Mucosa of stomach (tissue), 1 donor: ENCODE data around the gene PALLD.

ENCODE experiments used
- H3K27me3 ChIP-seq: one replicate; pipeline ENCODE4 v1.7.0; 2013; ENCODE audit warnings: mild to moderate bottlenecking, low read length; ENCODE audit not compliant: control insufficient read depth, insufficient read depth
- H3K36me3 ChIP-seq: one replicate; pipeline ENCODE4 v1.7.0; 2013; ENCODE audit warnings: low read length; ENCODE audit not compliant: control insufficient read depth, insufficient read depth
- H3K4me1 ChIP-seq: one replicate; pipeline ENCODE4 v1.7.0; 2013; ENCODE audit warnings: mild to moderate bottlenecking, low read length; ENCODE audit not compliant: control insufficient read depth, insufficient read depth
- H3K4me3 ChIP-seq: one replicate; pipeline ENCODE4 v1.7.0; 2013; ENCODE audit warnings: low read length
- H3K9ac ChIP-seq: one replicate; pipeline ENCODE4 v1.7.0; 2013; ENCODE audit warnings: mild to moderate bottlenecking, low read length, moderate library complexity
- H3K9me3 ChIP-seq: one replicate; pipeline ENCODE4 v1.7.0; 2013; ENCODE audit warnings: mild to moderate bottlenecking, low read length, moderate library complexity; ENCODE audit not compliant: control insufficient read depth
- donor health status: Pancreatic carcinoma.

The PALLD gene

GRCh38 chr4:168769837-168770236 is 273.0 kb downstream of the PALLD start:
- H3K4me1 ChIP-seq: peaks cover 67% of the 10 kb centered on the region
- no peaks in the 10 kb centered on the region for H3K9me3 ChIP-seq
- no peaks in the 10 kb centered on the region for H3K27me3 ChIP-seq
- H3K9ac ChIP-seq: no peak overlapping the region
- no peak overlapping the region for H3K4me3 ChIP-seq
- H3K36me3 ChIP-seq: no peaks in the 10 kb centered on the region

DNA sequence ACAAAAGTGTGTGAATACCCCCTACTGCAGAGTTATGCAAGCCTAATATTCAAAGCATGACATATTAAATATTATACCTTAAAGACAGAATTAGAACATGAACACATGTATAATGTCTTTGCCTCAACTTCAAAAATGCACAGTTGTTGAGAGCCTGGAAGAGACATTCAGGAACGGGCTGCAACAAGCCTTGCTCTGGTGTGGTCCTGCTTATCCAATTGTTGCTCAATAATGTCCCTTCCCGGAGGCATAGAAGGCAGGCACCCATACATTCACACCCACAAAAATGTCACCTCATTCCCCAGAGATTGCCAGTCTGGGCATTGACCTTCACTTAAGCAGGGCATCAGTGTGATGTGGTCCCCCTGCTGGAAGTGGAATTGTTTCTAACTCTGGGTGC is 274.4 kb downstream of the PALLD start:
- H3K9me3 ChIP-seq: no peaks in the 10 kb centered on the region

DNA sequence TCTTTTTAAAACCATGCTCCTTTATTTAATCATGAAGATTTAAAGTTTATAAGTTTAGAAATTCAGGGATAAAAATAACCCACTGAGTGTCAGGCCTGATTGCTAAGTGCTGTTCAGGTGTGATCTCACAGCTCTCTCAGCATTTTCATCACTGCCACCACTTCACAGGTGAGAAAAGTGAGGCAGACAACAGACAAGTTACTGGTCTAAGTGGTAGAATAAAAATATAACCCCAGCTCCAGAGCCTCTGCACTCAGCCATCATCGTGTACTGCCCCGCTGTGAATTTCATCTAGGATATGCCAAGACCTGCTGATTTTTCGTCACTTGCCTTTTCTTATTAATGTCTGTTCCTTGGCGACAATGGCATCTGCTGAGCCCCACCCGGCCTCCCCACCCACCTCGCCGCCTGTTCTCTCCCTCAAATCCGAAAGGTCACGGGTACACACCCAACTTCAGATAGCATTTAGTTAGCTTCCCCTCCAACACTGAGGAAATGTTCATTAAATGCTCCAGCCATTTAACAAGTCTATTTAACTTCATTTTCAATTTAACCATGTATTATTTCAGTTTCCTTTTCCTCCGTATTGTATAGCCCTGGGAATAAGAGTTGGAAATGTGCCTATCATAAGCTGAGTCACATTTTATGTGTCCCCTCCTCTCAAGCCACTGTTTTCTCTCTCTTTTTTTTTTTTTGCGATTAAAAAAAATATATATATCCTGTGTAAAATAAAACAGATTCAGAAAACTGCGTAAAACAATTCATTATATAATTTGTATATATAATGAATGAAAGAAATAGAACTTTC is 276.7 kb downstream of the PALLD start:
- no peaks in the 10 kb centered on the region for H3K36me3 ChIP-seq
- no peaks in the 10 kb centered on the region for H3K27me3 ChIP-seq
- H3K4me3 ChIP-seq: no peak overlapping the region
- H3K9me3 ChIP-seq: no peaks in the 10 kb centered on the region
- peaks cover 46% of the 10 kb centered on the region for H3K4me1 ChIP-seq
- H3K9ac ChIP-seq: peak overlapping the region; percentile 4

More for the DNA sequence above, 274.4 kb downstream of the PALLD start:
- H3K9ac ChIP-seq: no peak overlapping the region
- no peaks in the 10 kb centered on the region for H3K36me3 ChIP-seq
- H3K27me3 ChIP-seq: no peaks in the 10 kb centered on the region
- no peak overlapping the region for H3K4me3 ChIP-seq
- H3K4me1 ChIP-seq: peaks cover 54% of the 10 kb centered on the region

- Histone ChIP-seq H3K9me3 (no peaks in the 10 kb centered on the region), H3K4me1 (peaks cover 33% of the 10 kb centered on the region), H3K4me3 (no peak overlapping the region), H3K27me3 (no peaks in the 10 kb centered on the region), H3K9ac (no peak overlapping the region), H3K36me3 (no peaks in the 10 kb centered on the region)
Observed at GRCh38 chr4:168776382-168776781, 279.5 kb downstream of the PALLD start.

DNA sequence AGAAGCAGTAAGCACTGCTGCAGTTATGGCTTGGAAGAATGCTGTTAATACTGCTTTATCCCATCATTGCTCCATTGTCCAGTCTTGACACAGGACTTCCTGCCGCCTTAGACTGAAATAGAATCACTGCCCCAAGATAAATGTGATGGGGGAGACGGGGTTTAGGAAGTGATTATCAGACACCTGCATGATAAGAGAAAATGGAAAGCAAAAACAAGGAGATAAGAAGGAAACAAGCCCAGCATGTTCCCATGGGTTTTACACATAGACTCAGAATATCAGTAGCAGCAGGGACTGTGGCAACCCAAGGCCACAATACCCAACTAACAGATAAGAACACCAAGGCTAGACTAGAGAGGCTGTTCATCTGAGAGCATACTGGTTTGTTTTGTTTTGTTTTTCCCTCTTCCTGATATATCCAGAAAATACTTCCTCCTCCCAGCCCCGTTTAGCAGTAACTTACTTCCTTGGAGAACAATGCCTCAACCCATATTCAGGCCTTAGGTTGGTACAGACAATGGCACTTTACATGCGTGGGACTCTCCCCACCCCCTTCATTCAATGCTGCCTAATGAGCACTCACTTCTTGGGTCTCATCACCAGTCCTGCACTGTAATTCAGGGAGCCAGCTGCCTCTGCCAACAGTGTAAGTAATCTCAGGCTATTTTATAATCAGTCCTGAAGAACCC is 280.6 kb downstream of the PALLD start:
- Histone ChIP-seq H3K36me3 (no peaks in the 10 kb centered on the region), H3K27me3 (no peaks in the 10 kb centered on the region), H3K9me3 (no peaks in the 10 kb centered on the region), H3K9ac (no peak overlapping the region), H3K4me1 (peaks cover 25% of the 10 kb centered on the region), H3K4me3 (no peak overlapping the region)

DNA sequence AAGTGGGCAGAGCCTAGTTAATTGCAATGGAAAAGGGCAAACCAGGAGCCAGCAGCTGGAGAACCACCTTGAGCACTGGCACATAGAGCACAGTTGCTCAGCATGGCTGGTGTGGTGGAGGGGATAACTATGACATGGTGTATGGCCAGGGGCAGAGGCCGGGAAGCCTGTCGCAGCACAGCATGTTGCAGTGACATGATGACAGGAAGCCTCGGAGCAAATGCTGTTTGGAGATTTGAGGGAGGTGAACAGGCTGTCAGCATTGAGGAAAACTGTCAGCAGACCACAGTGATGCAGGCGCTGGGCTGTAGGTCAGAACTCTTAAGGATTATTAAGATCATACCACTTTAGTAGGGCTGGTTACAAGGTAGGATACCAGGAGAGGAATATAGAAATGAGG is 284.5 kb downstream of the PALLD start:
- H3K4me3 ChIP-seq: no peak overlapping the region
- peaks cover 22% of the 10 kb centered on the region for H3K4me1 ChIP-seq

GRCh38 chr4:168781926-168782325 is 285.1 kb downstream of the PALLD start:
- Histone ChIP-seq H3K9ac (no peak overlapping the region), H3K36me3 (no peaks in the 10 kb centered on the region), H3K4me3 (no peak overlapping the region), H3K9me3 (no peaks in the 10 kb centered on the region), H3K4me1 (peaks cover 22% of the 10 kb centered on the region), H3K27me3 (no peaks in the 10 kb centered on the region)

More for the DNA sequence above, 284.5 kb downstream of the PALLD start:
- Histone ChIP-seq H3K9me3 (no peaks in the 10 kb centered on the region), H3K36me3 (no peaks in the 10 kb centered on the region), H3K27me3 (no peaks in the 10 kb centered on the region), H3K9ac (no peak overlapping the region)

GRCh38 chr4:168782439-168782838 is 285.6 kb downstream of the PALLD start:
- no peaks in the 10 kb centered on the region for H3K27me3 ChIP-seq
- H3K4me3 ChIP-seq: no peak overlapping the region
- no peaks in the 10 kb centered on the region for H3K36me3 ChIP-seq
- no peak overlapping the region for H3K9ac ChIP-seq
- peaks cover 19% of the 10 kb centered on the region for H3K4me1 ChIP-seq
- no peaks in the 10 kb centered on the region for H3K9me3 ChIP-seq

- Histone ChIP-seq H3K27me3 (no peaks in the 10 kb centered on the region), H3K4me3 (no peak overlapping the region), H3K36me3 (no peaks in the 10 kb centered on the region), H3K9ac (no peak overlapping the region), H3K4me1 (peaks cover 25% of the 10 kb centered on the region), H3K9me3 (no peaks in the 10 kb centered on the region)
Observed at GRCh38 chr4:168784786-168785461, 288.1 kb downstream of the PALLD start.

- Histone ChIP-seq H3K4me3 (no peak overlapping the region), H3K4me1 (peaks cover 25% of the 10 kb centered on the region), H3K9me3 (no peaks in the 10 kb centered on the region), H3K27me3 (no peaks in the 10 kb centered on the region), H3K36me3 (no peaks in the 10 kb centered on the region), H3K9ac (peak overlapping the region; percentile 41)
Observed at GRCh38 chr4:168787334-168787733, 290.5 kb downstream of the PALLD start.

GRCh38 chr4:168787801-168788595 is 291.1 kb downstream of the PALLD start:
- no peaks in the 10 kb centered on the region for H3K27me3 ChIP-seq

More at GRCh38 chr4:168787801-168788595, 291.1 kb downstream of the PALLD start:
- no peaks in the 10 kb centered on the region for H3K36me3 ChIP-seq
- peaks cover 25% of the 10 kb centered on the region for H3K4me1 ChIP-seq
- no peak overlapping the region for H3K4me3 ChIP-seq
- peak overlapping the region; percentile 41 for H3K9ac ChIP-seq
- H3K9me3 ChIP-seq: no peaks in the 10 kb centered on the region
